RKO (cell line): ENCODE measurements around the gene RENBP.
"Not testable (repeated sequence)": the region's sequence is repeated elsewhere in the genome, so short reads cannot be mapped to it uniquely, and the experiment has no call there.

Source experiments
- DNase-seq: peaks from one replicate; pipeline ENCODE4 v3.0.0-alpha.2; 2016; ENCODE audit warnings: low spot score

The RENBP gene

DNA sequence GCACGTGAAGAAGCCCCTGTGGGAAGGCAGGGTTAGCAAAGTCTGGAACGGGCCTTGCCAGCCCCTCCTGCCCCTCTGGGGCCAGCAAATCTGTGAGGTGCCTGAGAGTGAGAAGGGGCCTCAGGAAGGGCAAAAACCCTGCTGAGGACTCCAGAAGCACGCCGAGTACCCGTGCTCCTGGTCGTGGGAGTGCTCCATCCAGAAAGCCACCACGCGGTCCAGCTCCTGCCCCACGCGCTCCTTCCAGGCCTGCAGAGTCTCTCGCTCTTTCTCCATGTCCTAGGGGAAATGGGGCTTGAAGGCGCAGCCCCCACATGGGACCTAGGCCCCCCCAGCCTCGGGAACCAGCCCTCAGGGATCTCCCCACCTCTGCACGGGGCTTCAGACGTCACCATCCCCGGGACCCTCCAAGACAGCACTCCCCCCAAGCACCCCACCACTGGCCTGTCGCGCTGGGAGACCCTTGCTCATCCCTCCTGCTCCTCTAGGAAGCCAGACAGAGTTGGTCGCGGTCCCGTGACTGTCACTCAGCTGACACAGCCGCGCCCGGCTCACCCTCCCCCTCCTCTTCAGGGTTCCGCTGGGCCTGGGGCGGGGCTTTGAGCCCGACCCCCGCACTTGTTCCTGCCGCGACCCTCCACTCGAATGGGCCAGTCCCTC is at the start of gene RENBP:
TSS of gene RENBP (minus strand) at position 504 of the 660 bp plus-strand sequence. CDS start at position 471, 33 bp downstream.
- DNase-seq: no peak

DNA sequence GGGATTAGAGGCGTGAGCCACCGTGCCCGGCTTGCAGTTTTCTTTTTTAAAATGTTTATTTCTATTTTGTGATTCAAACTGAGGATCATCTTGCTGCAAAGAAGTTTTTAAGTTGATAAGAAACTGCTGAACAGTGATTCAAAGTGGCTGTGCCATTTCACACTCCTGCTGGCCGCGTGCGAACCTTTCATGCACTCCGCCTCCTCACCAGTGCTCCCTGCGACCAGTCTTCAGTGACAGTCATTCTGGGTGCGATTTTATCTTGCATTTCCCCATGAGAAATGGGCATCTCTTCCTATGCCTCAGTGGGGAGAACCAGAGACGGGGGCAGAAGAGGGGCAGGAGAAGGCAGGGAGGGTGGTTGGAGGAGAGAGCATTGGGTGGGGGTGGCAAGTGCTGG is 49.5 kb upstream of the RENBP start:
- no peak for DNase-seq

DNA sequence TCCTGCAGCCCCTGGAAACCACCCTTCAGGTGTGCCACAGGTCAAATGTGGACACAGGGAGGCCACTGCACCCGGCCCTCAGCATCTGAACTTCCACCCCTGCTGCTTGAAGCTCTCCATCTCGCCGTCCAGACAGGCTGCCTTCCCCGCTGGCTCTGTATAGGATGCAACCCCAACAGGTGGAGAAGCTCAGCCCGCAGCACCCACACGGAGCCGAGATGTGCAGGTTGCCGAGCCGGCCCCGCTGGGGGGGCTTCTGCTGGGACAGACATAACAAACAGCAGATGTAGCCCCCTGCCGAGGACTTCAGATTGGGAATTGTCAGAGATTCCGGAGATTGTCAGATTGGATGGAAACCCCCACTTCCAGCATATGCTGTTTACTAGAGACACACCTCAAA is 48.6 kb upstream of the RENBP start:
- no peak for DNase-seq

DNA sequence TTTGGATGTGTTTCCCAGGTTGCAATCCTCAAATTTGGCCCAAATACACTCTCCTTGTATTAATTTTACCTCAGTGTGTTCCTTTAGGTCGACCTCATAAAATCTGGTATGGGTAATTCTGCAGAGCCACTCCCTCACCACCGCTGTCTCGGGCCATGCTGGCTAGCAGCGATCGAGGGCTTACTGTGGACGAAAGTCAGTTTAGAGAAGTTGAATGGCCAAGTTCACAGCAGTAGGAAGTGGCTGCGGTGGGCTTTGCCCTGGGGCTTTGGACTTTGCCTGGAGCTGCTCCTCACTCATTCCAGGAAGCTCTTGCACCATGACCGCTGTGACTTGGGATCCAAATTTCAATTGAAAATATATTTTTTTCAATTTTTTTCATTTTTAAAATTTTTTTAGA is 47.7 kb upstream of the RENBP start:
- DNase-seq: no peak

DNA sequence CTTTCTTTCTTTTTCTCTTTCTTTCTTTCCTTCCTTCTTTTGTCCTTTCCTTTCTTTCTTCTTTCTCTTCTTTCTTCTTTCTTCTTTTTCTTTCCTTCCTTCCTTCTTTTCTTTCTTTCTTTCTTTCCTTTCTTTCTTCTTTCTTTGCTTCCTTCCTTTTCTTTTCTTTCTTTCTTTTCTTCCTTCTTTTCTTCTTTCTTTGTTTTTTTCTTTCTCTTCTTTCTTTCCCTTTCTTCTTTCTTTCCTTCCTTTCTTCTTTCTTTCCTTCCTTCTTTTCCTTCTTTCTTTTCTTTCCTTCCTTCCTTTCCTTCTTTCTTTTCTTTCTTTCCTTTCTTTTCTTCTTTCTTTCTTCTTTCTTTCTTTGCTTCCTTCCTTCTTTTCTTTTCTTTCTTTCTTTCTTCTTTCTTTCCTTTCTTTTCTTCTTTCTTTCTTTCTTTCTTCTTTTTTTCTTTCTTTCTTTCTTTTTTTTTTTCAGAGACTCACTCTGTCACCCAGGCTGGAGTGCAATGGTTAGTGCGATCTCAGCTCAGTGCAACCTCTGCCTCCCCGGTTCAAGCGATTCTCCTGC is 46.7 kb upstream of the RENBP start:
- DNase-seq: no peak

DNA sequence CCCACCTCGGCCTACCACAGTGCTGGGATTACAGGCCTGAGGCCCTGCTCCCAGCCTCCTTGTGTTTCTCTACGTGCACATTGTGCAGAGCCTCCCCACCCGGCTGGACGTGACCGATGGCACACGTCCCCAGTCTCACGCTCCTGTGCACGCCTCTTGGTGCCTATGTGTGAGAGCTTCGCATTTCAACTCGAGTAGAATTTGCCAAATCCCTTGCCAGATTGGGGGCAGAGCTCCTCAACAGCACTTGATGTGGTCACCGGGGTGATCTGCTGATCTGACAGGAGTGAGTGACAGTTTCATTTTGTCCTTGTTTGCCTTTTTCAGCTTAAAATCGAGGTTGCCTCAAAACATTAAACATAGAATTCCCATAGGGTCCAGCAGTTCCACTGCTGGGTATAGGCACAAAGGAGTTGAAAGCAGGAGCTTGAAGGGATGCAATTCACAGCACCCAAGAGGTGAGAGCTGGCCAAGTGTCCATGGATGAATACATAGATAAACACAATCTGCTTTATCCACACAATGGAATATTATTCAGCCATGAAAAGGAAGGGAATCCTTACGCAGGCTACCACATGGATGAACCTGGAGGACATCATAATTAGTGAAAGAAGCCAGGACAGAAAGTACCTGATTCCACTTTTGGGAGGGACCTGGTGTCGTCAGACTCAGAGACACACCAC is 45.7 kb upstream of the RENBP start:
- DNase-seq: no peak

DNA sequence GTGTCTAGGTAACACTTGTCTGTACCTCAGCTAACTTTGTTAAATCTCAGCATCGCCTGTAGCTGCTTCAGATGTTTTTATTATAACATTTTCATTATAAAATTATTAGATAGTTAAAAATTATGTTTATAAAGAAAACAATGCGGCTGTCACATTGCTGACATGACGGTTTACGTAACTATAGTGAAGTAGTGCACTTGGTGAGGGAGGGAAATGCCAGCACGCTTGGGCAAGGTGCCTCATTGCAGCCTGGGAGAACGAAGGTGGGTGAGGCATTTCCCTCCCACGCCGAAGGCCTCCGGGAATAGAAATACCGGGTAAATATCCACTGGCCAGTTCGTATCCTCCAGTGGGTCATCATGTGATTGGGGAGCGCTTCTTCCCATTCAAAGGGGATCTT is 44.0 kb upstream of the RENBP start:
- no peak for DNase-seq

DNA sequence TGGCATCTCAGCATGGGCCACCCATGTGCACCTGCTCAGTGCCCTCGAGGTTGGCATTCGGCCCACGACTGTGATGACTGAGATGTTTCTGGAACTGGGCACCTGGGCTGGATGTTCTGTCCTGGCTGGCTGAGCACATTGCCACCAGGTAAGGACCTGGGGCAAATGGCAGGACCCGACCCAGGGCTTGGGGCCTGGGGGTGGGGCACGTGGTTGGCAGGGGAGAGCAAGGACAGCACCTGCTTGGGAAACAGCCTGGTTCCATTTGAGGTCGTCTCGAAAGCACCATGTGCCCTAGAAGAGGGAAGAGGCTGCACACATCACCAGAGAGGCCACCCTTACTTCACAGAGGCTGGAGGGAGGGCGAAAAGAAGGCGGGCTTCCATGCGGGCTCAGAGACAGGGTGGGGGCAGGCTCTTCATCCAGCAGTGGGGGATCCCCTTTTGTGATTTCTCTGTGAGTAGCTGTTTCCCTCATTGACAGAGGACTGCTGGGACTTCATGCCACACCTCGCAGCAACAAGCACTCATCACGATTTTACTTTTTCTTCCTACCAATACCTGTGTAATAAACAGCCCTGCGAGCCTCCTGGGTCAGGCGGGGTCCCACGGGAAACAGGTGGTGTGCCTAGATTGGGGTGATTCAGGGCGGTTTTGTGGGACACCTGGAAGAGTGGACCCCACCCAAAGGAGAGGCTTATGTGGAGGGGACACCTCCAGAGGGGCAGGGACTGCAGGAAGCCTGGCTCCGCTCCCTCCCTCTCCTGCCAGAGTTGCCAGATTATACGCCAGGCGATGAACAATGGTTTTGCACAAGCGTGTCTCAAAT is 40.1 kb upstream of the RENBP start:
- DNase-seq: no peak

DNA sequence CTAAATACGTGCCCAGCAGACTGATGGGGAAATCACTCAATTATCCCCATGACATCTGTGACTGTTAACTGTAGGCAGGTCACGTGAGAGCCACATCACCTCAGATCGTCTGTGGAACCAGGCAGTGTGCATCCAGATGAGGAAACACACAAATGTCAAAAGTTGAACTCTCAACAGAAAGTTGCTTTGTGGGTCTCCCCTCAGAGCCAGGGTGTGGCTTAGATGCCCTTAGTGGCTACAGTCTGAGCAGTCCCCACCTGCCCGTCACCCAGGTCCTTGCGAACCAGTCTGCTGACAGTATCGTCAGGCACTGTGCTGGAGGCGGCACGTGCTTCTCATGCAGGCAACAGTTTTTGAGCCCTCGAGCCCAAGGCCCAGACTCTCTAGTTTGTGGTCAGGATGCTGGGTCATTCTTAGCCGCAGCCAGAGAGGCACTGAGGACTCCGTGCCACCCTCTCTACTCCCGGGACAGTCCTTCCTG is 38.9 kb upstream of the RENBP start:
- DNase-seq: no peak

DNA sequence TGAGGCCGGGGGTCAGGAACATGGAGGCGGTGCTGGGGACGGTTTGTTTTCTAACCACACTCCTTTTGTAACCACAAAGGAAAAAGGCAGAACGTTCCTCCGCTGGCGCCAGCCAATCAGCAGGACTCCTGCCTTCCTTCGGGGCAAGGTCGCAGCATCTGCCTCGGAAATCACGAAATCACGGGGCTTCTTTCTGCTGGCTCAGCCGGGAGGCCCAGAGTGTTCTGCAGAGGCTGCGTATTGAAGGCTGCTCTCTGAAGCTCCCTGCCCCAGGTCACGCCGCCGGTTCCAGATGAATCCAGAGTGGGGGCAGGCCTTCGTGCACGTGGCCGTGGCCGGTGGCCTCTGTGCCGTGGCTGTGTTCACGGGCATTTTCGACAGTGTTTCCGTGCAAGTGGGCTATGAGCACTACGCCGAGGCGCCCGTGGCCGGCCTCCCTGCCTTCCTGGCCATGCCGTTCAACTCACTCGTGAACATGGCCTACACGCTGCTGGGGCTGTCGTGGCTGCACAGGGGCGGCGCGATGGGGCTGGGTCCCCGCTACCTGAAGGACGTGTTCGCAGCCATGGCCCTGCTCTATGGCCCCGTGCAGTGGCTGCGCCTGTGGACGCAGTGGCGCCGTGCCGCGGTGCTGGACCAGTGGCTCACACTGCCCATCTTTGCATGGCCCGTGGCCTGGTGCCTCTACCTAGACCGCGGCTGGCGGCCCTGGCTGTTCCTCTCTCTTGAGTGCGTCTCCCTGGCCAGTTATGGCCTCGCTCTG is 37.5 kb upstream of the RENBP start:
- DNase-seq: no peak

DNA sequence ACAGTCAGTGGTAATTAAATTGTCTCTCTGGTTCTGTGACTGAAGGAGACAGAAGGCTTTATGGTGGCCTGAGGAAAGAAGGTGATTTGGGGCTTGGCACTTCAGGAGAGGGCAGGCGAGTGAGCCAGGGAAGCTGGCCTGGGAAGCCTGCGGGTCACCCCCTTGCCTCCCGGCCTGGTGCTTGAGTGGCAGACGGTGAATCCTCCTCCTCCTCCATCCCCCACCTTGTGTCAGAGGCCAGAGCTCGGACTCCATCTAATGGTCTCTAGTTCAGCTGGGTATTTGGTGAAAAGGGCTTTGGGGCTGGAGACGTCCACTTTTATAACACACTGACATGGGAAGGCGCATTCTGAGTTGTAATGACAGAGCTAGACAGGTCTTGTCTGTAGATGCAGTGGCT is 36.8 kb upstream of the RENBP start:
- no peak for DNase-seq

DNA sequence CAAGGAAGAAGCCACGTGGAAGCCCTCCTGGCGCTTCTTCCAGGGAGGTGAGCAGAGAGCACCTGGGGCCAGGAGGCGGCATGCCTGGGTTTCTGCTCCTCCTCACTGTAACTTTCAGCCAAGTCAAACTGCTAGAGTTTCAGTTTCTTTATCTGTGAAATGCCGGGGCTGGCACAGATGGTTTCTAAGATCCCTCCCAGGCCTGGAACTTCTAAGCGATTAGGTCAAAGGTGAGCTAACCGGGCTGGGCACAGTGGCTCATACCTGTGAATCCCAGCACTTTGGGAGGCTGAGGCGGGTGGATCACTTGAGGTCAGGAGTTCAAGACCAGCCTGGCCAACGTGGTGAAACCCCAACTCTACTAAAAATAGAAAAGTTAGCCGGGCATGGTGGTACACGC is 36.0 kb upstream of the RENBP start:
- not testable (repeated sequence) for DNase-seq

DNA sequence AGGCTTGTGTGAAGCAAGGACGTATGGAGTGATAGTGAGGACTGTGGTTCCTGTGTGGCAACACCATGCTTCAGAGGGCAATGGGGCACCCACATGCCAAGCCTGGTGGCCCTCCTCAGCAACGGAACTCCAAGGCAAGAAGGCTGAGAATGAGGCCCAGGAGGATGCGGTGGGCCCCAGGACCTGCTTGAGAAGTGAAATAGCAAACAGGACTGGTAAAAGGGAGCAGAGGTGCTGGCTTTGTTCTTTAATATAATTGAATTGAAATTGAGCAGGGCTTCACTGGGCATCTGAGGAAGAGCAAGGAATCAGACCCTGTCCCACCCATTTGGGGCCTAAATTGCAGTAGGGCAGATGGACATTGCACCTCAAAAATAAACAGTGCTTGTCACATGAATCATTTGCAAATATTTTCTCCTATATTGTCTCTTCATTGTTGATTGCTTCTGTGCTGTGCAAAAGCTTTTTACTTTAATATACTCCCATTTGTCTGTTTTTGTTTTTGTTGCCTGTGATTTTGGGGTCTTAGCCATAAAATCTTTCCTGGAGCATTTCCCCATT is 30.4 kb upstream of the RENBP start:
- DNase-seq: no peak

DNA sequence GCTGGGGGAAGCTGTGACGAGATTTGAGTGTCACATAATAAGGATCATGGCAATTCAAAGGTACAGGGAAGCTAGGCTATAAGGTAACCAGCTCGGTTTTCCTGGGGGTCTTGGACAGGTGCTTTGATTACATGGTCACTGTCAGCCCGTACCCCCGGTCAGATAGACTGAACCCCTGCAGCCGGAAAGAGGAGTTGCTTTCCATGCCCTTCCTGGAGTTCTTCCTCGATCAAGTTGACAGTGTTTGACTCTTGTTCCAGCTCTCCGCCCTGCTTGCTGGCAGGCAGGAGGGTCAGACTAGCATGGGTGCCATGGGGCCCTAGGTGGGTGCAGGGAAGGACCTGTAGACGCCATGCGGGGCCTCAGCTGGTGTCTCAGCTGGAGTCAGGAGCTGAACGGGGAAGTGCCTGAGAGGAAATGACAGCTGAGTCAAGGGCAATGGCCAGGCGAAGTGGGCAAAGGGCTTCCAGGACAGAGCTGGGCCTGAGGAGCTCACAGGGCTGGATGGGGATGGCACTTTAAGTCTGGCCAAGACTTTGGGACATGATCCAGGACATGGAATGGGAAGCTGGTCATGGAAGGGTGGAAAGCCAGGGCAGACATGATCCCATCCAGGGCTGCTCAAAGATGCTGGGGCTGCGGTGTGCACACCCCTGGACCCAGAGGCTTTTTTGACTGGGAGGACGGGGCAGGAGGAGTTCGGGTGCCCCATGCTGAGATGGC is 29.7 kb upstream of the RENBP start:
- no peak for DNase-seq

DNA sequence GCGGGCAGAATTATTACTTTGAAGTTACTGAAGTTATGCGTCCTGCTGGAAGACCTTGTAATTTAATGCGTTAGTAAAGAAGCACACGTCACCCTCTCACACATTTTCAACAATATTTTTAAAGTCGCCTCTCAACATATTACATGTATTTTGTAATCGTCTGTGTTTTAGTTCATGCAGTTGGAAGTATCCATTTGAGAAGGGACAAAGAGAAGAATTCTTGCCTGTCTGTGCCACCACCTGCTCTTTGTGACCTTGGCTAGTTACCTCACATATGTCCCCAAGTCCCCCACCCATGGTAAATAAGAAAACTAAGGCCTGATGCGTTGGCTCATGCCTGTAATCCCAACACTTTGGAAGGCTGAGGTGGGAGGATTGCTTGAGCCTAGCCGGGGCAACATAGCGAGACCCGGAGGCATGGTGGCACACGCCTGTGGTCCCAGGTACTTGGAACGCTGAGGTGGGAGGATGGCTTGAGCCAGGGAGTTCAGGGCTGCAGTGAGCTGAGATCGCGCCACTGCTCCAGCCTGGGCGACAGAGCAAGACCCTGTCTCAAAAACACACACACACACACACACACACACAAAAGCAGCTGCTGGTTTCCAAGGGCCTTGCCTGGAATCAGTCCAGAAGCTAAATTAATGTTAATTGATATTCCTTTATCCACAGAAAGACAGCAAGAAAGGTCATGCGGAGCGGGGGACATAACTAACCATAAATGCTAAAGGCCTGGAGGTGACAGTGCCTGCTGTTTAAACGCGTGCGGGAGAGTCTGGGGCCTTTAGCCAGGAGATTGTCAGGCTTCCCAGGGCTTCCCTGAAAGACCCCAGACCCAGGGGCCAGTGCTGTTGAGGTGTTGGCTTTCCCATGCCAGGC is 28.9 kb upstream of the RENBP start:
- DNase-seq: no peak

DNA sequence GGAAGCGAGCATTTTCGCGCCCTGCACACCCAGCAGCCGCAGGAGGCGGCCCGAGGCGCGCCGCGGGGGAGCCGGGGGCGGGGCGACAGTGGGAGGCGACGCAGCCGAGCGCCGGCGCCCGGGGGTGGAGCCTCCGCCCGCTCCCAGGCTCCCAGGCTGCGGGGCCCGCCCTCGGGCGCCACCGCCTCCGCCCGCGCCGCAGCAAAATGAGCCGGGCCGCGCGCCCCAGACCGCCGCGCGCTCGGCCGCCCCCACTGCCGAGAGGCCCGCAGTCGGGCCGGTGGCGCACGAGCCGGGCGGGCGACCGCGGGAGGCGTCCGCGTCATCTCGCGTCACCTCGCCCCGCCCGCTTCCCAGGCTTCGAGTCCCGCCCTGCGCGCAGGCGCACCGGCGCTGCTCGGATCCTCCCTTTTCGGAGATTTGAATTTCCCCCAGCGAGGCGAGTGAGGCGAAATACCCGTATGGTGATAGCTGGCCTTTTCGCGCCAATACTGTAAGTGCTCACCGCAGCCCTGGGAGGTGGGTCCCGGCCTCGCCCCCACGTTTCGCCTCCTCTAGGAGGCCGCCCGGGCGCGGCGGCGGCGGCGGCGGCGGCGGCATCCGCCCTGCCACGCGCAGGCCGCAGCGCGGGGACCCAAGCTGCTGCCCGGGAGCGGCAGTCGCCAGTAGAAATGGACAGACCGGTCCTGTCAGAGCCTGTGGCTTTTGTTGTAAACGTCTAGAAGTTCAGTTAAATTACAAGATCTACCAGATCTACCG is 28.1 kb upstream of the RENBP start, which contains the start of gene TMEM187:
TSS of gene TMEM187 (plus strand) at position 387 of the 759 bp plus-strand sequence. CDS start 9,309 bp downstream, outside the sequence.
- DNase-seq: peak; percentile 93

DNA sequence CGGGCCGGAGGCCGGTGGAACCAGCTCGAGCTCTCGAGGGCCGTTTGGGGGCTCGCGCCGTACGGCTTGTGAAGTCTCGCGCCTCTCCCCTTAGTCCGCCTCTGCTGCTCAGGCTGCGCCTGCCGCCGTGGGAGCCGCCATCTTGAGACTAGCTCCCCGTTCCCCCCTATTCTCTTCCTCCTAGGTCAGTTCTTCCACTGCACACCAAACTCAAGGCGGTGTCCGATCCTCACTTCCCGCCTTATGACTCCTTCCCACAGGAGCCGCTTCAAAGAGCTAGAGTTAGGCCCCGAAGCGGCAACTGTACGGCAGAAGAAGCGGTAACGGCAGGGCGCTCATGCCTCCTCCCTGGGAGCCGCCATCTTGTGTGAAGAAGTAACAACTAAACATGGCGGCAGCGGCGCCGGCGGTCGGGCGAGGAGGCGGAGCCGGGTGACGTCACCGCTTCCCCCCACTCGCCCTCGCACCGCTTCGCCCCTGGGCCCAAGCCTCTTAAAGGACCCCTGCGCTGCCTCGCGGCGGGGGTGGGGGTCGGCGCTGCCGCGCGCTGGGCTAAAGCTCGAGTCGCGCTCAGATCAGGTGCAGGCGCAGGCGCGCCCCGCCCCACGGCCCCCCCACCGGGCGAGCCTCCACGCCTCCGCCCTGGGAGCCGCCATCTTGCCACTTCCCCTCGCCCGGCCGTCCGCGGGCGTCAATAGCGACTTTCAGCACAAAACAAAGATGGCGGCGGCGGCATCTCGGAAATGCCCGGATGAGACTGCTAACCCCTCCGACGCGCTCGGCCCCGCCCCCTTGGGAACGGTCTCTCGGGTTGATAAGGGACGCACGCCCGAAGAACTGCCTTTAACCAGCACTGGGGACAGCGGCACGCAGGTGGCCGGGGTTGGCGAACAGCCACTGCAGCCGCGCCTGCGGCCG is 27.3 kb upstream of the RENBP start, which contains the start of gene HCFC1:
TSS of gene HCFC1 (minus strand) at position 369 of the 918 bp plus-strand sequence. CDS start 978 bp downstream, outside the sequence.
- DNase-seq: peak; percentile 92

DNA sequence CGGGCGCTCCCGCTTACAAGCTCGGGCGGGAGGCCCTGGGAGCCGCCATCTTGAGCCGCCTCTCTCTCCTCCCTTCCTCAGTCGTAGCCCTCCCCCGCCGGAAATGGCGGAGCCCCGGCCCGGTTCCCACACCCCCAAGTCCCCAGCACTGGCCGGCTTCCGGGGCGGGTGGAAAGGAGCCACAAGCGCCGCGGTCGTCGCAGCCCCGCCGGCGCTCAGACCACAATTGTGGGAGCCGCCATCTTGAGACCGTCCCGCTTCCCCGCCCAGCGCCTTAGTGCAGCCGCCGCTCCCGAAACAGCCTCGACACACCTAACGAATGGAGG is 26.6 kb upstream of the RENBP start:
- peak; percentile 87 for DNase-seq
